Raji (cell line): ENCODE data around the gene IRX3.

Experiments
- POLR2A ChIP-seq: IDR thresholded peaks from 2 replicates; pipeline ENCODE4 v1.6.1; 2011; ENCODE audit warnings: low read depth, low read length, control low read depth; ENCODE audit not compliant: insufficient read depth

Gene IRX3

GRCh38 chr16:54268766-54269165, 17.8 kb downstream of the IRX3 start:
- TF ChIP-seq POLR2A: no peak

GRCh38 chr16:54268340-54268739, 18.2 kb downstream of the IRX3 start:
- TF ChIP-seq POLR2A: no peak

- no peak for TF ChIP-seq POLR2A
These were observed 20.1 kb downstream of the IRX3 start for GRCh38 chr16:54266363-54266955.

- TF ChIP-seq POLR2A: no peak
These were observed 20.9 kb downstream of the IRX3 start for GRCh38 chr16:54265575-54266107.

- no peak for TF ChIP-seq POLR2A
These were observed 33.5 kb downstream of the IRX3 start for GRCh38 chr16:54253118-54253517.

- no peak for TF ChIP-seq POLR2A
These were observed 37.5 kb downstream of the IRX3 start for GRCh38 chr16:54248863-54249710.

GRCh38 chr16:54246454-54246821, 40.1 kb downstream of the IRX3 start:
- no peak for TF ChIP-seq POLR2A

GRCh38 chr16:54245788-54246453, 40.7 kb downstream of the IRX3 start:
- TF ChIP-seq POLR2A: no peak

- TF ChIP-seq POLR2A: no peak
These were observed 42.3 kb downstream of the IRX3 start for GRCh38 chr16:54244061-54244886.

GRCh38 chr16:54243202-54243601, 43.4 kb downstream of the IRX3 start:
- no peak for TF ChIP-seq POLR2A

- TF ChIP-seq POLR2A: no peak
These were observed 44.4 kb downstream of the IRX3 start for GRCh38 chr16:54242199-54242598.

- TF ChIP-seq POLR2A: no peak
These were observed 45.1 kb downstream of the IRX3 start for GRCh38 chr16:54241525-54241924.

- TF ChIP-seq POLR2A: no peak
These were observed 46.1 kb downstream of the IRX3 start for GRCh38 chr16:54240271-54241129.

GRCh38 chr16:54239456-54239855, 47.1 kb downstream of the IRX3 start:
- TF ChIP-seq POLR2A: no peak
